ENCODE data around the gene F2RL2.

- TF ChIP-seq CTCF (IDR thresholded peaks at IDR 0.05) (no peak), TCF7L2 (IDR thresholded peaks at IDR 0.05; ENCODE audit: low read depth, low read length) (no peak)
Observed at GRCh38 chr5:76612942-76613341, 10.3 kb downstream of the F2RL2 start.
